OCI-LY7 (cell line): Measurements from ENCODE around the gene VPREB3.

ENCODE experiments used
- CTCF ChIP-seq: fragments of 200-600 bp; sonication (generic); conservative IDR thresholded peaks from 2 replicates; pipeline ENCODE4 v1.5.1; 2014; ENCODE audit warnings: mild to moderate bottlenecking, antibody characterized with exemption, low read length, moderate library complexity, mixed read lengths
- EZH2phosphoT487 ChIP-seq: fragments of 200-600 bp; sonication (generic); IDR thresholded peaks from 2 replicates; pipeline ENCODE4 v1.6.1; 2018; ENCODE audit warnings: low read depth, borderline replicate concordance, mild to moderate bottlenecking, mixed run types, antibody characterized with exemption, low read length, moderate library complexity, mixed read lengths

GRCh38 chr22:23777776-23778576 is 23.8 kb upstream of the VPREB3 start:
- TF ChIP-seq CTCF (no peak), EZH2phosphoT487 (no peak)
